Activated naive CD8-positive, alpha-beta T cell treated with anti-CD3 and anti-CD28 coated beads, Interleukin-2, amount 50 U/mL, for 24 hours (primary cell): Measurements from ENCODE around the gene ABHD12.
"Not testable (repeated sequence)": the region's sequence is repeated elsewhere in the genome, so short reads cannot be mapped to it uniquely, and the experiment has no call there.

Experiments used
- ATAC-seq: fragments of 150-1000 bp; cut with Tn5 transposase; one replicate; pipeline ENCODE4 v1.10.0; 2021
- DNase-seq: peaks from one replicate; pipeline ENCODE4 v3.0.0; 2021
- H3K27ac Mint-ChIP-seq: one replicate; pipeline ENCODE4 v1.8.0; 2021; ENCODE audit warnings: mild to moderate bottlenecking, mixed read lengths
- H3K27me3 Mint-ChIP-seq: one replicate; pipeline ENCODE4 v1.8.0; 2021; ENCODE audit warnings: mixed read lengths
- H3K36me3 Mint-ChIP-seq: one replicate; pipeline ENCODE4 v1.8.0; 2021; ENCODE audit warnings: low read depth, mixed read lengths
- H3K4me1 Mint-ChIP-seq: one replicate; pipeline ENCODE4 v1.8.0; 2021; ENCODE audit warnings: mixed read lengths
- H3K4me3 Mint-ChIP-seq: one replicate; pipeline ENCODE4 v1.8.0; 2021; ENCODE audit warnings: mild to moderate bottlenecking, moderate library complexity, mixed read lengths
- H3K9me3 Mint-ChIP-seq: one replicate; pipeline ENCODE4 v1.8.0; 2021; ENCODE audit warnings: mixed read lengths

ABHD12 gene

GRCh38 chr20:25315418-25316210 lies 75.0 kb downstream of the ABHD12 start:
- ATAC-seq (no peak), DNase-seq (no peak)
- Mint-ChIP-seq H3K27ac (no peak overlapping the region), H3K4me1 (peaks cover 31% of the 10 kb centered on the region), H3K27me3 (no peaks in the 10 kb centered on the region), H3K36me3 (peaks cover 3% of the 10 kb centered on the region), H3K4me3 (no peak overlapping the region), H3K9me3 (no peaks in the 10 kb centered on the region)

GRCh38 chr20:25314497-25315417 lies 75.9 kb downstream of the ABHD12 start:
- Mint-ChIP-seq H3K36me3 (peaks cover 3% of the 10 kb centered on the region), H3K27ac (no peak overlapping the region), H3K4me3 (no peak overlapping the region), H3K27me3 (no peaks in the 10 kb centered on the region), H3K9me3 (no peaks in the 10 kb centered on the region), H3K4me1 (peaks cover 35% of the 10 kb centered on the region)
- ATAC-seq, result no peak
- DNase-seq, result no peak

GRCh38 chr20:25313593-25313992 lies 77.0 kb downstream of the ABHD12 start:
- Mint-ChIP-seq H3K4me3 (no peak overlapping the region), H3K27me3 (no peaks in the 10 kb centered on the region), H3K27ac (peak overlapping the region; percentile 68), H3K4me1 (peaks cover 41% of the 10 kb centered on the region), H3K9me3 (no peaks in the 10 kb centered on the region), H3K36me3 (peaks cover 3% of the 10 kb centered on the region)
- DNase-seq, result no peak
- no peak for ATAC-seq

GRCh38 chr20:25312716-25313115 lies 77.9 kb downstream of the ABHD12 start:
- peaks cover 40% of the 10 kb centered on the region for H3K4me1 Mint-ChIP-seq
- not testable (repeated sequence) for H3K27ac Mint-ChIP-seq, ATAC-seq, H3K9me3 Mint-ChIP-seq, H3K4me3 Mint-ChIP-seq, H3K27me3 Mint-ChIP-seq, DNase-seq, H3K36me3 Mint-ChIP-seq

GRCh38 chr20:25310921-25311728 lies 79.5 kb downstream of the ABHD12 start:
- Mint-ChIP-seq H3K4me1 (peaks cover 39% of the 10 kb centered on the region), H3K4me3 (peak overlapping the region; percentile 69), H3K27me3 (no peaks in the 10 kb centered on the region), H3K36me3 (peaks cover 4% of the 10 kb centered on the region), H3K9me3 (no peaks in the 10 kb centered on the region), H3K27ac (peak overlapping the region; percentile 91)
- ATAC-seq (no peak), DNase-seq (no peak)

- DNase-seq (peak; percentile 50), ATAC-seq (peak; percentile 97)
- peaks cover 39% of the 10 kb centered on the region for H3K4me1 Mint-ChIP-seq
- no peaks in the 10 kb centered on the region for H3K27me3 Mint-ChIP-seq
- H3K9me3 Mint-ChIP-seq, result no peaks in the 10 kb centered on the region
- H3K4me3 Mint-ChIP-seq, result peak overlapping the region; percentile 69
- H3K27ac Mint-ChIP-seq, result peak overlapping the region; percentile 91
- peaks cover 4% of the 10 kb centered on the region for H3K36me3 Mint-ChIP-seq
These were observed 80.2 kb downstream of the ABHD12 start for GRCh38 chr20:25310268-25310920.

GRCh38 chr20:25309395-25310267 lies 81.0 kb downstream of the ABHD12 start:
- H3K4me3 Mint-ChIP-seq, result no peak overlapping the region
- peaks cover 39% of the 10 kb centered on the region for H3K4me1 Mint-ChIP-seq
- H3K36me3 Mint-ChIP-seq, result peaks cover 4% of the 10 kb centered on the region
- no peaks in the 10 kb centered on the region for H3K9me3 Mint-ChIP-seq
- DNase-seq, result peak; percentile 22
- peak; percentile 27 for ATAC-seq
- H3K27ac Mint-ChIP-seq, result peak overlapping the region; percentile 91
- no peaks in the 10 kb centered on the region for H3K27me3 Mint-ChIP-seq

GRCh38 chr20:25308671-25309394 lies 81.8 kb downstream of the ABHD12 start:
- ATAC-seq, result no peak
- H3K36me3 Mint-ChIP-seq, result peaks cover 4% of the 10 kb centered on the region
- no peaks in the 10 kb centered on the region for H3K9me3 Mint-ChIP-seq
- H3K27me3 Mint-ChIP-seq, result no peaks in the 10 kb centered on the region
- no peak overlapping the region for H3K4me3 Mint-ChIP-seq
- no peak for DNase-seq
- H3K27ac Mint-ChIP-seq, result peak overlapping the region; percentile 18
- peaks cover 37% of the 10 kb centered on the region for H3K4me1 Mint-ChIP-seq

GRCh38 chr20:25308083-25308491 lies 82.5 kb downstream of the ABHD12 start:
- H3K4me3 Mint-ChIP-seq, result no peak overlapping the region
- no peak for ATAC-seq
- H3K27me3 Mint-ChIP-seq, result no peaks in the 10 kb centered on the region
- no peak for DNase-seq
- peaks cover 33% of the 10 kb centered on the region for H3K4me1 Mint-ChIP-seq
- no peak overlapping the region for H3K27ac Mint-ChIP-seq
- peaks cover 4% of the 10 kb centered on the region for H3K36me3 Mint-ChIP-seq
- no peaks in the 10 kb centered on the region for H3K9me3 Mint-ChIP-seq

GRCh38 chr20:25306991-25307903 lies 83.4 kb downstream of the ABHD12 start:
- Mint-ChIP-seq H3K9me3 (no peaks in the 10 kb centered on the region), H3K4me1 (peaks cover 33% of the 10 kb centered on the region), H3K27ac (no peak overlapping the region), H3K4me3 (no peak overlapping the region), H3K27me3 (no peaks in the 10 kb centered on the region), H3K36me3 (peaks cover 4% of the 10 kb centered on the region)
- no peak for ATAC-seq
- no peak for DNase-seq

GRCh38 chr20:25304025-25304549 lies 86.5 kb downstream of the ABHD12 start:
- peaks cover 1% of the 10 kb centered on the region for H3K36me3 Mint-ChIP-seq
- H3K4me3 Mint-ChIP-seq, result no peak overlapping the region
- H3K27ac Mint-ChIP-seq, result no peak overlapping the region
- peaks cover 4% of the 10 kb centered on the region for H3K4me1 Mint-ChIP-seq
- H3K27me3 Mint-ChIP-seq, result no peaks in the 10 kb centered on the region
- no peaks in the 10 kb centered on the region for H3K9me3 Mint-ChIP-seq
- ATAC-seq (no peak), DNase-seq (no peak)
